ENCODE measurements around the gene ARHGDIB.

ARHGDIB gene

DNA sequence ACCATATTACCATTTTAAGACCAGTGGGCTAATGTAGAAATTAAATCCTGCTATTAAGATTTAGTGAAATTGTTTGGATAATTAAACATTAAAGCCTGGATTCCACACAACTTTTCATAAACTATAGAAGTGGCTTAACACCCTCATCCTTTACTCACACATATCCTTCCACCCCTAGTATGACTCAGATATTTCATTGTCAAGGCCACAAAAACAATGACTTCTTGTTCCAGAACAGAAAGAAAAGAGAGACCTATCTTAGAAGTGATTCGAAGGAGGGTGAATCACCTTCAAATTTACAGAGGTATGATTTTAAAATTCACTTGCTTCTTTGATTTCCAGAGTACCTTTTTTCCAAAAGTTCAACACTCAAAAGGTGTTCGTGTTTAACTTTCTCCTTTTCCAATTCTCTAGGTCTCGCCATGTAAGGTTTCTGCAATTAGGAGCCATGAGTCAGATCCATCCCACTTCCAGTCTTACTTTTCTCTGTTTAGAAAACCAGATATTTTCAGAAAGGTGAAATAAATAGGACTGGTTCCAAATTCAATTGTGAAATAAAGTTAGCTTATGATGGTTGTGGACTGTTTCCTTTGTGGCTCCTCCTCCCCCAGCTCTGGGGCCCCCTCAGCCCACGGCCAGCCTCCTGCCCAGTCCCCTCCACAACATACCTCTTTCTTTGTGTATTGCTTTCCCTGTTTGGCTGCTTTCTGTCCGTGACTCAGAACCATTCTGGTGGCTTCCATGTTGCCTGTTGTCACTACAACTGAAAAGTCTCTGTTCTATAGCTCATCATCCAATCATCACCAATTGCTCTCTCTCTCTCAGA, 51.1 kb downstream of the ARHGDIB start:
- Histone ChIP-seq H3K9me3 (no peaks in the 10 kb centered on the region), H3K27me3 (no peaks in the 10 kb centered on the region), H3K4me3 (ENCODE audit: low read depth, low read length) (no peak overlapping the region), H3K4me1 (no peaks in the 10 kb centered on the region), H3K36me3 (no peaks in the 10 kb centered on the region)
- TF ChIP-seq, protein P1, sequence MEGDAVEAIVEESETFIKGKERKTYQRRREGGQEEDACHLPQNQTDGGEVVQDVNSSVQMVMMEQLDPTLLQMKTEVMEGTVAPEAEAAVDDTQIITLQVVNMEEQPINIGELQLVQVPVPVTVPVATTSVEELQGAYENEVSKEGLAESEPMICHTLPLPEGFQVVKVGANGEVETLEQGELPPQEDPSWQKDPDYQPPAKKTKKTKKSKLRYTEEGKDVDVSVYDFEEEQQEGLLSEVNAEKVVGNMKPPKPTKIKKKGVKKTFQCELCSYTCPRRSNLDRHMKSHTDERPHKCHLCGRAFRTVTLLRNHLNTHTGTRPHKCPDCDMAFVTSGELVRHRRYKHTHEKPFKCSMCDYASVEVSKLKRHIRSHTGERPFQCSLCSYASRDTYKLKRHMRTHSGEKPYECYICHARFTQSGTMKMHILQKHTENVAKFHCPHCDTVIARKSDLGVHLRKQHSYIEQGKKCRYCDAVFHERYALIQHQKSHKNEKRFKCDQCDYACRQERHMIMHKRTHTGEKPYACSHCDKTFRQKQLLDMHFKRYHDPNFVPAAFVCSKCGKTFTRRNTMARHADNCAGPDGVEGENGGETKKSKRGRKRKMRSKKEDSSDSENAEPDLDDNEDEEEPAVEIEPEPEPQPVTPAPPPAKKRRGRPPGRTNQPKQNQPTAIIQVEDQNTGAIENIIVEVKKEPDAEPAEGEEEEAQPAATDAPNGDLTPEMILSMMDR (IDR thresholded peaks at IDR 0.05; ENCODE audit: low read depth, low read length), result no peak
- DNase-seq, result no peak

DNA sequence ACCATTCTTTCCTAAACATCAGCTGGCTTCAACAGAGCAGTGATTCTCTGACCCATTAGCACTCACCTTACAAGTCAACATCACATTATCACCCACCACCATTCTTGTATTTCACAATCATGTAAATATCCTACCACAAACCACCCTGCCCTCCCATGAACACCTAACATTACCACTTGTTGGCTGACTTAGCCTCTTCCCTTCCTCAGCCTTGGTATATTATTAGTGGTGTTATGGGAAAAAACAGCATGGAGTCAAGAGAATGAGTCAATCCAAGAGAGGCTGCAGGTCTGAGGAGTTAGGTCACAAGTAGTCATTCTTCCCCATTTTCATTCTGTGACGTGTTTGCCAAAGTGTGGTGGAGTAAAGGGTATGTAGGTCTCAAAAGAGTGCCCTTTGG, 53.4 kb downstream of the ARHGDIB start:
- H3K9me3 ChIP-seq, result no peaks in the 10 kb centered on the region
- DNase-seq, result no peak
- no peaks in the 10 kb centered on the region for H3K27me3 ChIP-seq
- no peaks in the 10 kb centered on the region for H3K36me3 ChIP-seq
- no peaks in the 10 kb centered on the region for H3K4me1 ChIP-seq
- TF ChIP-seq, protein P1 (IDR thresholded peaks at IDR 0.05; ENCODE audit: low read depth, low read length), result no peak
- no peak overlapping the region for H3K4me3 ChIP-seq (ENCODE audit: low read depth, low read length)

DNA sequence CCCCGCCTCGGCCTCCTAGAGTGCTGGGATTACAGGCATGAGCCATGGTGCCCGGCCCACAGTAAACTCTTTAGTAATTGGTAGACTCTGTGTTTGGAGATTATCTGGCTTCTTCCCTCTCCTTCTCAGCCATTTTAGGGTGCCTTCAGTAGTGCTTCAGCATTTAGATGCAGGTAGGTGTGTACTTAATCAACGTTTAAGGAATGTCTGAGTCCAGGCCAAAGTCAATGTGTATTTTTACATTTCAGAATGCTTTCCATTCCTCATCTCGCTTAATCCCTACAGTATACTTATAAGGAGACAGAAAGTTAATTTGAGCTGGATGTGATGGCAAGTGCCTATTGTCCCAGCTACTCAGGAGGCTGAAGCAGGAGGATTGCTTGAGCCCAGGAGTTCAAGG, 55.3 kb downstream of the ARHGDIB start:
- Histone ChIP-seq H3K4me3 (ENCODE audit: low read depth, low read length) (no peak overlapping the region), H3K4me1 (peaks cover 1% of the 10 kb centered on the region; the same call in 1 of the 2 replicates), H3K36me3 (no peaks in the 10 kb centered on the region), H3K9me3 (no peaks in the 10 kb centered on the region), H3K27me3 (no peaks in the 10 kb centered on the region)
- DNase-seq, result no peak
- TF ChIP-seq, protein P1 (IDR thresholded peaks at IDR 0.05; ENCODE audit: low read depth, low read length), result no peak

DNA sequence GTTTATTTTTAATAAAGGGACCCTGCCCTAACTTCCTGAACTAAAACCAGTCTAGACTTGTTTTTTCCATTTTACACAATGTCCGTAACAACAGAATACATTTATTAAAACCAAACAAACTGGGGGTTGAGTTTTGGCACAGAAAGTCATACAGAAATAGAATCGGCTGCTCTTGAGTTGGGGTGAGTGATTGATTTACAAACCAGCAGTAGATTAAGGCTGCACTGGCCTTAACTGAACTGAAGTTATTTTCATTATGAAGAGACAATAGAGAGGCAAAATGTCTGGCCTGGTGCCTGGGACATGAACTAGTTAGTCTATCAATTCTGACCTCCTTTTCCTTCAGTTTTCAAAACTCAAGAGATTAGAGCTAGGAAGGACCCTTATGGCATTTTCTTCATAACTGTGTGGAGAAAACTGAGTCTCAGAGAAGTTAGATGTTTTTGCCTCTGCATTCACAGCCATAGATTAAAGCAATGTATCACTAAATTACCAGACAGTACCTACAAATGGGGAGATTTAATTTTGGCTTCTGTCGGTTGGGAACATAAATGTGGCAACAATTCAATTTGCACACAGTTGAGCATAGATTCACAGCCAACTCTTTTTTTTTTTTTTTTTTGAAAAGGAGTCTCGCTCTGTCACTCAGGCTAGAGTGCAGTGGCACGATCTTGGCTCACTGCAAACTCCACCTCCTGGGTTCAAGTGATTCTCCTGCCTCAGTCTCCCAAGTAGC, 56.0 kb downstream of the ARHGDIB start:
- TF ChIP-seq, protein P1 (IDR thresholded peaks at IDR 0.05; ENCODE audit: low read depth, low read length), result no peak
- Histone ChIP-seq H3K36me3 (no peaks in the 10 kb centered on the region), H3K4me3 (ENCODE audit: low read depth, low read length) (no peak overlapping the region), H3K4me1 (peaks cover 5% of the 10 kb centered on the region; the same call in 1 of the 2 replicates), H3K9me3 (no peaks in the 10 kb centered on the region), H3K27me3 (no peaks in the 10 kb centered on the region)
- DNase-seq, result no peak

DNA sequence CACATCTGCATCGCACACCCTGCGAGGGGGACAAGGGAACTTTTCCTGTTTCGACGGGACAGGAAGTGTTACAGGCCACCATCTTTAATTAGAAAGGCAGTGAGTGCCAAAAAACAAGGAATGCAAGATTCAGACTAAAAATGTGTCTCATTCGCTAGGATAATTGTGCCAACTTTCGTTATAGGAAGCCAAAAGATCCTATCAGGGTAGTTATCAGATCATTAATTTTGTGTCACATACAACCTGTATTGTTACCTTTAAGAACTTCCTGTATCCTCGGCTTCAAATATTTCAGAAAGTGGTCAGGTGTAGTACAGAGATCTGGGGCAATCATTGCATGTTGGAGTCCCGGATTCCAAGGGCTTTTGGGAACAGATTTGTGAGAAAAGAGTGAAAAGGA, 56.5 kb downstream of the ARHGDIB start:
- TF ChIP-seq, protein P1 (IDR thresholded peaks at IDR 0.05; ENCODE audit: low read depth, low read length), result no peak
- no peaks in the 10 kb centered on the region for H3K27me3 ChIP-seq

More for the DNA sequence above, 56.5 kb downstream of the ARHGDIB start:
- Histone ChIP-seq H3K36me3 (no peaks in the 10 kb centered on the region), H3K4me3 (ENCODE audit: low read depth, low read length) (no peak overlapping the region), H3K9me3 (no peaks in the 10 kb centered on the region), H3K4me1 (peaks cover 5% of the 10 kb centered on the region; the same call in 1 of the 2 replicates)
- DNase-seq, result no peak

Data from BE2C (cell line).